H1 (cell line): Measurements from ENCODE around the gene CRX. TPM values are rescaled to one million over a fixed set of nuclear protein-coding genes. Genes with fewer than 3 reads are reported as not detected.

ENCODE experiments used
- ASH2L ChIP-seq: fragments of 200-600, 300-600 bp; sonication (generic); IDR thresholded peaks from one replicate; pipeline ENCODE4 v1.7.1; 2017; ENCODE audit warnings: low read length
- ATF3 ChIP-seq: IDR thresholded peaks from 2 replicates; pipeline ENCODE4 v1.6.1; 2011; ENCODE audit warnings: low read depth, mild to moderate bottlenecking, low read length; ENCODE audit not compliant: insufficient read depth
- CHD2 ChIP-seq: IDR thresholded peaks from 2 replicates; pipeline ENCODE4 v1.6.1; 2012; ENCODE audit warnings: low read length, improper control_type of control experiment
- HDAC2 ChIP-seq, 2 experiments: fragments of 300-600 bp in 1 of 2; sonication (generic) in 1 of 2; IDR thresholded peaks; 2 replicates each; pipeline ENCODE4 v1.6.1; 2011 to 2012; ENCODE audit warnings: low read depth in 2 of 2, low read length in 2 of 2, mild to moderate bottlenecking in 2 of 2, moderate library complexity in 2 of 2, borderline replicate concordance in 1 of 2, inconsistent platforms in 1 of 2
- KDM1A ChIP-seq: fragments of 200-600, 300-600 bp; sonication (generic); IDR thresholded peaks from 2 replicates; pipeline ENCODE4 v1.7.1; 2016; ENCODE audit warnings: mild to moderate bottlenecking, low read length, borderline replicate concordance
- POLR2AphosphoS5 ChIP-seq: IDR thresholded peaks from 2 replicates; pipeline ENCODE4 v1.6.1; 2011; ENCODE audit warnings: low read depth, low read length
- TAF1 ChIP-seq: IDR thresholded peaks from 2 replicates; pipeline ENCODE4 v1.6.1; 2011; ENCODE audit warnings: mild to moderate bottlenecking, low read depth, low read length
- polyA plus RNA-seq, 7 experiments: library from polyadenylated mRNA; depleted of rRNA in 3 of 7; stranded (reverse) in 5 of 7; unstranded in 2 of 7; fragments of >200 nt in 5 of 7; fragments of 200-250 nt in 2 of 7; gene quantifications; 1 replicate in 5 of 7; 2 replicates in 1 of 7; 4 replicates in 1 of 7; pipeline versions ENCODE4 v1.2.1 to v1.2.3, GENCODE V29; 2011 to 2013; ENCODE audit warnings: missing spikeins in 2 of 7, mixed read lengths in 2 of 7
- total RNA-seq: library from RNA; stranded (reverse); fragmentation: NEBNext Ultra II Directional; extraction: Animal tissue kit (Norgen Biotek cat#: 25700); gene quantifications from 2 replicates; pipeline ENCODE4 v1.2.1, GENCODE V29; 2021

CRX gene
- total and polyA plus RNA-seq, 2 of the 8 experiments (the other 6 are each of a cell fraction or from before 2014, with no cell fraction given) = 0.08 TPM; not detected in 1

- TF ChIP-seq ATF3 (no peak), KDM1A (no peak), TAF1 (0 out of 2 replicates have a peak, but pooled peaks have one; percentile 39), CHD2 (no peak), POLR2AphosphoS5 (no peak), HDAC2 (IDR thresholded peaks at IDR 0.05; ENCODE audit: borderline replicate concordance in 1 of 2, low read depth in 2 of 2, low read length in 2 of 2) (no peak), ASH2L (peak; percentile 46)
These were observed 27.2 kb downstream of the CRX start (continued) for GRCh38 chr19:47848823-47849473.
